Neuronal stem cell (in vitro differentiated cells): Measurements from ENCODE around the gene STRC.
"Not testable (repeated sequence)": the region's sequence is repeated elsewhere in the genome, so short reads cannot be mapped to it uniquely, and the experiment has no call there.

Source experiments
- DNase-seq: peaks from one replicate; pipeline ENCODE4 v3.0.0-alpha.2; 2013; ENCODE audit warnings: low spot score
- H2AFZ ChIP-seq: one replicate; pipeline ENCODE4 v1.6.1; 2013; ENCODE audit warnings: mild to moderate bottlenecking, low read length, inconsistent platforms
- H2AK5ac ChIP-seq: 2 replicates; pipeline ENCODE4 v1.6.1; 2013; ENCODE audit warnings: low read depth, mild to moderate bottlenecking, inconsistent platforms, low read length, moderate library complexity, mixed read lengths
- H2BK120ac ChIP-seq: 2 replicates; pipeline ENCODE4 v1.6.1; 2013; ENCODE audit warnings: low read depth, mild to moderate bottlenecking, inconsistent platforms, low read length, moderate library complexity, mixed read lengths
- H2BK12ac ChIP-seq: one replicate; pipeline ENCODE4 v1.6.1; 2013; ENCODE audit warnings: low read length, inconsistent platforms
- H2BK15ac ChIP-seq: 2 replicates; pipeline ENCODE4 v1.6.1; 2013; ENCODE audit warnings: mild to moderate bottlenecking, low read length, inconsistent platforms, mixed read lengths
- H2BK5ac ChIP-seq: one replicate; pipeline ENCODE4 v1.6.1; 2013; ENCODE audit warnings: inconsistent platforms, mild to moderate bottlenecking, low read length, moderate library complexity
- H3K14ac ChIP-seq: one replicate; pipeline ENCODE4 v1.6.1; 2013; ENCODE audit warnings: low read length, inconsistent platforms
- H3K18ac ChIP-seq: 2 replicates; pipeline ENCODE4 v1.6.1; 2013; ENCODE audit warnings: low read length, inconsistent platforms
- H3K23ac ChIP-seq: 2 replicates; pipeline ENCODE4 v1.6.1; 2013; ENCODE audit warnings: low read depth, mild to moderate bottlenecking, mixed read lengths, low read length, inconsistent platforms; ENCODE audit not compliant: poor library complexity
- H3K27ac ChIP-seq: replicated peaks from 3 replicates; pipeline ENCODE4 v1.5.1; 2013; ENCODE audit warnings: low read length, inconsistent platforms
- H3K27me3 ChIP-seq, 3 experiments: 2 replicates each; pipeline ENCODE4 v1.6.1; 2013; ENCODE audit warnings: low read length in 3 of 3, mild to moderate bottlenecking in 2 of 3, inconsistent platforms in 1 of 3, low read depth in 1 of 3, mixed read lengths in 1 of 3, moderate library complexity in 1 of 3; ENCODE audit not compliant: control insufficient read depth in 3 of 3, insufficient read depth in 3 of 3
- H3K36me3 ChIP-seq, 2 donors: replicated peaks in 1 of 2; 2 replicates each; pipeline ENCODE4 v1.6.1; 2013; ENCODE audit warnings: low read length in 2 of 2; ENCODE audit not compliant: control insufficient read depth in 2 of 2, insufficient read depth in 2 of 2
- H3K4ac ChIP-seq: 2 replicates; pipeline ENCODE4 v1.6.1; 2013; ENCODE audit warnings: inconsistent platforms, mild to moderate bottlenecking, low read length, moderate library complexity
- H3K4me1 ChIP-seq, 2 donors: 1 replicate in 1 of 2; 2 replicates in 1 of 2; pipeline ENCODE4 v1.6.1; 2013; ENCODE audit warnings: low read length in 2 of 2, low read depth in 1 of 2; ENCODE audit not compliant: control insufficient read depth in 2 of 2, insufficient read depth in 1 of 2
- H3K4me2 ChIP-seq: one replicate; pipeline ENCODE4 v1.6.1; 2013; ENCODE audit warnings: mild to moderate bottlenecking, low read length, inconsistent platforms; ENCODE audit not compliant: insufficient read depth, poor library complexity, severe bottlenecking
- H3K4me3 ChIP-seq, 2 donors: 2 replicates each; pipeline ENCODE4 v1.5.1; 2013; ENCODE audit warnings: low read length in 2 of 2, mild to moderate bottlenecking in 2 of 2, inconsistent platforms in 1 of 2, moderate library complexity in 1 of 2
- H3K79me1 ChIP-seq: one replicate; pipeline ENCODE4 v1.6.1; 2013; ENCODE audit warnings: low read depth, mild to moderate bottlenecking, inconsistent platforms, low read length, moderate library complexity
- H3K9ac ChIP-seq: one replicate; pipeline ENCODE4 v1.6.1; 2013; ENCODE audit warnings: mild to moderate bottlenecking, low read depth, low read length, inconsistent platforms; ENCODE audit not compliant: poor library complexity
- H3K9me3 ChIP-seq, 2 donors: replicated peaks in 1 of 2; 2 replicates each; pipeline versions ENCODE3 to v1.6.1; 2013; ENCODE audit warnings: low read length in 2 of 2, mild to moderate bottlenecking in 2 of 2, inconsistent platforms in 1 of 2, low read depth in 1 of 2, mixed read lengths in 1 of 2, moderate library complexity in 1 of 2; ENCODE audit not compliant: control insufficient read depth in 2 of 2, insufficient read depth in 1 of 2
- H4K8ac ChIP-seq: one replicate; pipeline ENCODE4 v1.6.1; 2013; ENCODE audit warnings: low read depth, mild to moderate bottlenecking, inconsistent platforms, low read length, moderate library complexity
- H4K91ac ChIP-seq: one replicate; pipeline ENCODE4 v1.6.1; 2013; ENCODE audit warnings: low read length, low read depth, mild to moderate bottlenecking, inconsistent platforms; ENCODE audit not compliant: poor library complexity
- WGBS, 2 donors: extraction: QIAGEN DNeasy Blood & Tissue Kit; methylation state at CpG; one replicate each; pipeline ENCODE4 v1.1.7; 2013; ENCODE audit warnings: missing lambda C conversion rate in 2 of 2, mixed read lengths in 1 of 2; ENCODE audit not compliant: insufficient read length in 2 of 2, insufficient replicate concordance in 1 of 2; ENCODE audit errors: extremely low coverage in 2 of 2; 5-methylcytosine and 5-hydroxymethylcytosine counted together

Gene STRC

GRCh38 chr15:43563793-43564192 is 54.8 kb downstream of the STRC start:
- not testable (repeated sequence) for H3K9me3 ChIP-seq, H3K23ac ChIP-seq, H2AK5ac ChIP-seq, H2BK120ac ChIP-seq, H2BK12ac ChIP-seq, H3K4me3 ChIP-seq, H2BK5ac ChIP-seq, H2AFZ ChIP-seq, H3K27ac ChIP-seq, H4K91ac ChIP-seq, H3K4me2 ChIP-seq, DNase-seq, H3K14ac ChIP-seq, H4K8ac ChIP-seq, H3K4ac ChIP-seq, H3K27me3 ChIP-seq, H3K4me1 ChIP-seq, H3K36me3 ChIP-seq, H2BK15ac ChIP-seq, H3K18ac ChIP-seq, H3K9ac ChIP-seq, H3K79me1 ChIP-seq
- no CpG with 5 or more reads among the region's 8 CpGs for WGBS, 2 donors

DNA sequence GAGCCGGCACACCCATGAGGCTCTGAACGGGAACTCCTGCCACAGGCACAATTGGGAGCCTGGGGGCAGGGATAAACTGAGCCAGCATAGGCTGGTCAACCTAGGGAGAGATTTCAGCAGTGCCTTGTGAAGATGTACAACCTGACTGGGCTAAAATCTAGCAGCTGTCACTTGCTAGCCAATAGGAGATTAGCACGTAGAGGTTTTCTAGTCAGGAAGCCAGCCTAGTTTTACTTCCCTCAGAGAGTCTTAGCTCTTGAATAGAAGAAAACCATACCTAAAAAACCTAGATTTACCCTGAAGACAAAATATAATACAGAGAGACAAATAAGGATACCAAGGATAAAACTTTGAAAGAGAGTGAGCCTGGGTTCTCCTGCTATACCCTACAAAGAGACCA is 55.8 kb downstream of the STRC start:
- not testable (repeated sequence) for H3K27me3 ChIP-seq, H3K4me1 ChIP-seq, H3K18ac ChIP-seq, H3K4me3 ChIP-seq, H3K4me2 ChIP-seq, H2BK12ac ChIP-seq, H3K4ac ChIP-seq, H3K27ac ChIP-seq, H3K14ac ChIP-seq, H2BK120ac ChIP-seq, H4K91ac ChIP-seq, H3K79me1 ChIP-seq, H2BK5ac ChIP-seq, H4K8ac ChIP-seq, H2AFZ ChIP-seq, H3K9ac ChIP-seq, H2BK15ac ChIP-seq, H2AK5ac ChIP-seq, H3K36me3 ChIP-seq, DNase-seq, H3K23ac ChIP-seq, H3K9me3 ChIP-seq
- WGBS, 2 donors = no CpG with 5 or more reads among the region's 3 CpGs

GRCh38 chr15:43552986-43553385 is 65.6 kb downstream of the STRC start:
- H3K4me3 ChIP-seq = no peak overlapping the region

DNA sequence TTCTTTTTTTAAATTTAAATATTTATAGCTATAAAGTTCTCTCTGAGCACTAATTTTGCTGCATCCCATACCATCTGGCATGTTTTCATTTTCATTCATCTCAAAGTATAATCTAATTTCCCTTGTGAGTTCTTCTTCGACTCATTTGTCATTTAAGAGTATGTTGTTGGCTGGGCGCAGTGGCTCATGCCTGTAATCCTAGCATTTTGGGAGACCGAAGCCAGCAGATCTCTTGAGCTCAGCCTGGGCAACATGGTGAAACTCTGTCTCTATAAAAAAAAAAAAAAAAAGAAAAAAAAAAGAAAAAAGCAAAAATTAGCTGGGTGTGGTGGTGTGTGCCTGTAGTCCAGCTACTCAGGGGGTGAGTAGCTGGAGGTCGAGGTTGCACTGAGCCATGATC is 66.3 kb downstream of the STRC start:
- no peak overlapping the region for H3K27ac ChIP-seq
- no peak overlapping the region for H3K18ac ChIP-seq
- no peak overlapping the region for H3K4me2 ChIP-seq
- H3K36me3 ChIP-seq = no peaks in the 10 kb centered on the region
- H2BK15ac ChIP-seq = no peak overlapping the region
- no peak overlapping the region for H2BK120ac ChIP-seq
- no peak overlapping the region for H3K4me3 ChIP-seq
- no peak overlapping the region for H4K8ac ChIP-seq
- no peak overlapping the region for H3K9ac ChIP-seq
- no peaks in the 10 kb centered on the region for H3K27me3 ChIP-seq
- H3K4me1 ChIP-seq = no peaks in the 10 kb centered on the region
- peaks cover 0 to 6% of the 10 kb centered on the region in 2 donors for H3K9me3 ChIP-seq
- no peak overlapping the region for H2AK5ac ChIP-seq
- no peak overlapping the region for H3K4ac ChIP-seq
- H3K14ac ChIP-seq = no peak overlapping the region
- H2BK12ac ChIP-seq = no peak overlapping the region
- no peak overlapping the region for H4K91ac ChIP-seq
- H3K23ac ChIP-seq = no peak overlapping the region
- no peak for DNase-seq
- H3K79me1 ChIP-seq = no peaks in the 10 kb centered on the region
- no peak overlapping the region for H2AFZ ChIP-seq
- no CpG with 5 or more reads among the region's 4 CpGs for WGBS, 2 donors
- no peak overlapping the region for H2BK5ac ChIP-seq

More at GRCh38 chr15:43552986-43553385, 65.6 kb downstream of the STRC start:
- no peak overlapping the region for H2BK5ac ChIP-seq
- no peak overlapping the region for H3K23ac ChIP-seq
- H2BK15ac ChIP-seq = no peak overlapping the region
- no peak overlapping the region for H3K9ac ChIP-seq
- H3K27ac ChIP-seq = no peak overlapping the region
- H4K8ac ChIP-seq = no peak overlapping the region
- no peak overlapping the region for H2BK120ac ChIP-seq
- no peak overlapping the region for H2AK5ac ChIP-seq
- no peak overlapping the region for H2AFZ ChIP-seq
- no peak for DNase-seq
- H4K91ac ChIP-seq = no peak overlapping the region
- no peak overlapping the region for H2BK12ac ChIP-seq
- no peak overlapping the region for H3K4me2 ChIP-seq
- H3K4me1 ChIP-seq = no peaks in the 10 kb centered on the region
- WGBS, 2 donors = no CpG with 5 or more reads among the region's 2 CpGs
- H3K79me1 ChIP-seq = no peaks in the 10 kb centered on the region
- no peak overlapping the region for H3K4ac ChIP-seq
- H3K9me3 ChIP-seq = no peaks in the 10 kb centered on the region
- no peaks in the 10 kb centered on the region for H3K36me3 ChIP-seq
- no peak overlapping the region for H3K18ac ChIP-seq
- H3K27me3 ChIP-seq = no peaks in the 10 kb centered on the region
- H3K14ac ChIP-seq = no peak overlapping the region
